ENCODE data around the gene C12orf42. TPM values are rescaled to one million over a fixed set of nuclear protein-coding genes. Genes with fewer than 3 reads are reported as not detected.

The C12orf42 gene
- total RNA-seq (2014; rRNA removed; shearing (Covaris generic)), result 0.63 TPM in 1 of 2 replicates, not detected in the other
- polyA plus RNA-seq (2015; cell fraction: cytosol; rRNA removed), result 0.25 and 0.63 TPM in 2 replicates
- not detected in 2 replicates for polyA plus RNA-seq (2015; cell fraction: nucleus; rRNA removed)

DNA sequence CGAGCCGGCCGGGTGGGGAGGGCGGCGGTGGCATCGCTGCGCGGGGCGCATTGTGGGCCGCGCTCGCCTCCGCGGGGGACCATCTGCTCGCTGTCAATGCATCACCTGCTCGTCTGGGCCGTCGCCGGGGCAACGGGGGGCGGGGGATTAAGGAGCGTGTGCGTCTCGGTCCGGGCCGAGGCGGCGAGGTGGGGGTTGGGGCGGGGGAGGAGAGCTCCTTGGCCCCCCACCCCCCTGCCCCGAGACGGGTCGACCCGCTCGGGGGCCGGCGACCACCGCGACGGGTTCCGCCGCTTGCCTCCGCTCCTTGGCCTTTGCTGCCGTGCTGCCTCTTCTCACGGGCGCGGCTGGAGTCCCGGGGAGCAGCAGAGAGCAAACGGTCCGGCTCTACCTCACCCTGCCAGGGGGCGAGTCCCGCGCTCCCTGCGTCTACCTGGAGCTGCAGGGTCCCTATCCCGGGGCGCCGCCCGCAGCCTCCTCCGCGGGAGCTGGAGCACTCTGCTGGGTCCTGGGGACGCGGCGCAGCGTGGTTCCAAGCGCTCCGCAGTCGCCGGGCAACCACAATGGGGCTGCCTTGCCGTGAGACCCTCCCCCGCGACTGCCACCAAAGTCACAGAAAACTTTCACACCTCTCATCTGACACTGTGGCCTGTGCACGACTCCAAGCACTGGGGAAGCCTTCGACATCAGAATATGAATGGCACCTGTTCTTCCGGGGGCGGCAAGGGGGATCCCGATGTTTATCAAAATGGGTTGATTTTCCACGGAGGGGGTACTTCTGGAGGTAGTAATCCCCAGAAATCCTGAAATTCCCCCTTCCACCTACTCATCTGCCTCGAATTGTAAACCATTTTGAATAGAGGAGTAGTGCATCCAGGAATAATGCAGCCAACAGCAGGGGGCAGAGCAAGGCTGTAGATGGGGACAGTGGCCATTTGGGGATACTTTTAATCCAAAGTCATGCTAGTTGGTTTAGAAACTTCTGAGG, at the start of gene C12orf42:
Gene C12orf42, minus strand, starts transcription at position 500 of the 988 bp plus-strand sequence. CDS start 17,542 bp downstream, outside the sequence.
- peak; percentile 70 for DNase-seq (ENCODE audit: low read depth, low spot score)
- in situ Hi-C loops (cut with HindIII; ENCODE audit: low pct_unique_long_range_greater_than_20kb, low sequenced_read_pairs), result no loop called here

DNA sequence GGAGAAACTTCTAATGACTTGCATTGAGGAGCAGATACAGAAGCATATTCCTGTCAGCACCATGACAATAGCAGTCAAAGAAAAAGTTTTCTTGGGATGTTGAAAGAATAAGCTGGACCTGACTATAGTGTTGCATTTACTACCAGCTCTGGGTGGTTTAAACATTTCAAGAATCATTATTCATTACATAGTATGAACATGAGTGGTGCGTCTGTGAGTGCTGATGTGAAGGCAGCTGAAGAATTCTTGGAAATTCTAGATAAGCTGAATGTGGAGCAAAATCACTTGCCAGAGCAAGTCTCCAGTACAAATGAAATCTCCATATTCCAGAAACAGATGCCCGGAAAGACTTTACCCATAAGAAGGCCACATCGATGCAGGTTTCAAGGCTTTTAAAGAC, 46.3 kb upstream of the C12orf42 start:
- no peak for DNase-seq (ENCODE audit: low read depth, low spot score)
- in situ Hi-C loops (cut with HindIII; ENCODE audit: low pct_unique_long_range_greater_than_20kb, low sequenced_read_pairs), result no loop called here

DNA sequence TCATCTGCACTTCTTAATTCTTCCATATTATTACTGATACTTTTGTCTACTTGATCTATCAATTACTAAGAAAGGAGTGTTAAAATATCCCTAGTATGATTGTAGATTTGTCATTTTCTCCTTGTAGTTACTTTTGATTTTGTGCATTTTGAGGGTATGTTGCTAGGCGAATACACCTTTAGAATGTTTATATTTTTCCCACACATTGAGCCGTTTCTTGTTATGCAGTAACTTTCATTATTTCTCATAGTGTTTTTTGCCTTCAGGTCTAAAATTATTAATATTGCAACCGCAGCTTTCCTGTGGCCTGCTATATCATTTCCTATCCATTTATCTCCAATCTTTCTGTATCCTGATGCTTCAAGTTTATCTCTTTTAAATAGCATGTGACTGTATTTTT, 44.6 kb upstream of the C12orf42 start:
- no peak for DNase-seq (ENCODE audit: low read depth, low spot score)
- in situ Hi-C loops (cut with HindIII; ENCODE audit: low pct_unique_long_range_greater_than_20kb, low sequenced_read_pairs), result no loop called here

DNA sequence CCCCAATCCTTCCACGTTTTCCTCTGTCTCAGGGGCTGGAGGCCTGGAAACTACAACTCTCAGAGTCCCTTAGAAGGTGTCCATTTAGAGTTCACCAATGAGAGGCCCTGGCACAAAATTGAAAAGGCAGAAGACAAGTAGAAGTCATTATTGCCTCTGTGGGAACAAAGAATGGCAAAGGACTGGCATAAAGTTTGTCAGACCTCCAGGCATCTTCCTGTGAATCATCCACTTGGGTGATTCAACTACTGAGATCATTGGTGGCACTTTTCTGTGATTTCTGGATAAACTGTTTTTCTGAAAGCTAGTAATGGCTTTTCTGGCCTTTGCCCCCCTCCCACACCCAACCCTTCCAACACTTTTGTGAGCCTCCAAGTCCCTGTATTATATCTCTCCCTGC, 42.6 kb upstream of the C12orf42 start:
- no peak for DNase-seq (ENCODE audit: low read depth, low spot score)
- in situ Hi-C loops (cut with HindIII; ENCODE audit: low pct_unique_long_range_greater_than_20kb, low sequenced_read_pairs), result no loop called here

DNA sequence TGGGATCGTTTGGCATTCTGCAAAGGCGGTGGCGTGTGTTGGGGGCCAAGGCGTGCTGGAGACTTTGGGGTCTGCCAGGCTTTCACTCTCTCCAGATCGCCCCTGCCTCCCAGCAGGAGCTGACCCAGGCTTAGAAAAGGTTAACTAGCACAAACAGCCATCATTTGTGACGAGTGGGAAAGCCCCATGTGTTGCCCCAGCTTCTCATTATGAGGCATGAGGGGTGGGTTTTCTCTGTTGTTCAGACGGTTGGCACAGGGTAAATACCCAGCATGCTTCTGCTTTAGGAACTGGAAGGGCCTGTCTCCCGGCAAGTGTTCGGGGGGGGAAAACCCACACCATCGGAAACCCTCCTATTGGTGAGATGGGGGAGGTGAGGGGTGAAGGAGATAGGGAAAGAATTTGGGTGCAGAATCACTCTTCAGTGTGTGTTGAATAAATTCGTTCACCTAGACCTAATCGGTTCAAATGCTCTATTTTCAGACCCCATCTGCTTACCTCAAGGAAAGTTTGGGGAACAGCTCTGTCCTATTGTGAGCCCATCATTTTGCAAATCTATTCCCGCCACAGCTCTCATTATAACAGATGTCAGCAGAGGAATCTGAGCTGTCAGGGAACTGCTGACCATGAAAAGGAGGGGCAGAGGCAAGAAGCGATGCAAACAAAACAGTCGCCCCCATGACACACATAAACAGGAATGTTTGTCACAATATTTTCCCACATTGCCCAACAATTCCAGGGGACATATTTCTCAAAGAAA, 34.7 kb upstream of the C12orf42 start:
- in situ Hi-C loops (cut with HindIII; ENCODE audit: low pct_unique_long_range_greater_than_20kb, low sequenced_read_pairs), result no loop called here
- no peak for DNase-seq (ENCODE audit: low read depth, low spot score)

DNA sequence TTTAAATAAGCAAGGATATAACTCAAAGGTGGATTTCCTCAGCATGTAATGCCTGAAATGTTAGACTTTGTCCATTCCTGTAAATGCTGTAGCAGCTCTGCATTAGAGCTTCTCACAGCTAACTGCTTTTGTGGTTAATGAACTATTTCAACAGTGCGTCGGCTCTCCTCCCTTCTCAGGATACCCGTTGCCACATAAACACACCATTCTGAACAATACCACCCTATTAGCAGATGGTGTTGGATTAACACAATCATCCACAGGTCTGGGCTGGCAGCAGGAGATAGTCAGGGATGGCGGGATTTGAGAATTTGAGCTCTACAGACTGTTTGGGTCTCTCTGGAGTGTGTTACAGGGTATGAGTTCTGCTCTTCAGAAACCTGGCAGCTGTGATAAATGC, 33.5 kb upstream of the C12orf42 start:
- in situ Hi-C loops (cut with HindIII; ENCODE audit: low pct_unique_long_range_greater_than_20kb, low sequenced_read_pairs), result no loop called here
- DNase-seq (ENCODE audit: low read depth, low spot score), result no peak

DNA sequence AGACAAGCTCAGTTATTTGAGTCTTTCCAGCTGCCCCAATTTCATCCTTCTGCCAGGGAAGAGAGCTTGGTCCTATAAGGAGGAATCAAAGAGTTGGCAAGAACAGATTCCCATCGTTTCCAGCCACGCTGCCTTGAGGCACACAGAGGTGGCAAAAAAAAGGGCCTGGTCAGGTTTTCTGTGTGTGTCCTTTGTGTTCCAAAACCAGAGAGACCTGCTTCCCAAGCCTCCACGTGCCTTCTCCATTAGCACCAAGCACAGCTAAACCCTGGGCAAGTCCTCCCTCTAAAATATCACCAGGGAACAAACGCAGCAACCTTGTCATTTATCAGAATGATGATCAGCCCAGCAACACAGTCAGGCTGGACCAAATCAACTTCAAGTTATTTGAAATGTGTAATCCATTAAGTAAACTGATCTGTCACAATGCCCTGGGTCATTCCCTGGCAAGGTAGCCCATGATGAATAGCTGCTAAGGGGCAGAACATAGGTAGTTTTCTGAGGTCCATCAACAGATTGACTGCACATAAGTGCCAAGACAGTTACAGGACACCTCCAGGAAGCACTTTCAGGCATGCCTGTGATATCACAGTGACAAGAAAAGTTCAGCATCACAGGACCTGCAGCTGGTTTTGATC, 28.6 kb upstream of the C12orf42 start:
- DNase-seq (ENCODE audit: low read depth, low spot score), result no peak
- in situ Hi-C loops (cut with HindIII; ENCODE audit: low pct_unique_long_range_greater_than_20kb, low sequenced_read_pairs), result no loop called here

DNA sequence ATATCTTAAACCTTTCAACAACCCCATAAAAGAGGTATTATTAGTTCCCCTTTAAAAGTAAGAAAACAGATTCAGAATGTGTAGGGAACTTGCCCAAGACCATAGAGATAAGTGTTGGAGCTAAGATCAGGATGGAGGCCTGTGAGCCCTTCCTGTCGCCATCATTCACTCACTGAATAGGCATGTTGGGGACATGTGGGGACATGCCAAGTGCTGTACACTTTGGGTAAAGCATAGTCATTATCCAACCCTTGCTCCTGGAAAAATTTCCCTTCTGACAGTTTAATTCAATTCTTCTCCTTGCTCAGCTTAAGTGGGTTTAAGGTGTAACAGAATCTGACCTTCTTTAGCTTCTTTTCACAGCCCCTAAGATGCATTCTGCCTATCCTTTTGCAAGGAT, 28.0 kb upstream of the C12orf42 start:
- no peak for DNase-seq (ENCODE audit: low read depth, low spot score)
- in situ Hi-C loops (cut with HindIII; ENCODE audit: low pct_unique_long_range_greater_than_20kb, low sequenced_read_pairs), result no loop called here

DNA sequence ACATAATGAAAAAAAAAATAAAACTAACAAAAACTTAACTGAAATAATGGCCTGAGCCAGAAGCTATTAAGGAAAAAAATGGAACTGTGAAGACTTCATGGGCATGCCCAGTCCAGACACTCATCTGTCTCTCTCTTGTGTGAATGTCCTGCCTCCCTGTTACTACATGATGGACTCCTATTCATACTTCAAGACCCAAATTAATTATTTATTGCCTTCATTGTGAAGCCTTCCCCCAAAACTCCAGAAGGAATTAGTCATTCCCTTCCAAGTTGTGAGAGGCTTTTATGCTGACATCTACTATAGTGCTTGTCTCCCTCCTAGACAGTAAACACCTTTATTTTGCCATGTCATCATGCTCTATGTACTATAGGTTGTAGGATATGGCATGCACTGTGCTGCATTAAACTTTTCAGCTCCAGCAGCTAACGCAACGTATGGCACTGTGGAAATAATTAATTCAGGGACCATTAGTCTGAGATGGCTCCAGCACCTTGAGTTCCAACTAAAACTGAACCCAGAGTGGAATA, 25.0 kb upstream of the C12orf42 start:
- no peak for DNase-seq (ENCODE audit: low read depth, low spot score)
- in situ Hi-C loops (cut with HindIII; ENCODE audit: low pct_unique_long_range_greater_than_20kb, low sequenced_read_pairs), result no loop called here

DNA sequence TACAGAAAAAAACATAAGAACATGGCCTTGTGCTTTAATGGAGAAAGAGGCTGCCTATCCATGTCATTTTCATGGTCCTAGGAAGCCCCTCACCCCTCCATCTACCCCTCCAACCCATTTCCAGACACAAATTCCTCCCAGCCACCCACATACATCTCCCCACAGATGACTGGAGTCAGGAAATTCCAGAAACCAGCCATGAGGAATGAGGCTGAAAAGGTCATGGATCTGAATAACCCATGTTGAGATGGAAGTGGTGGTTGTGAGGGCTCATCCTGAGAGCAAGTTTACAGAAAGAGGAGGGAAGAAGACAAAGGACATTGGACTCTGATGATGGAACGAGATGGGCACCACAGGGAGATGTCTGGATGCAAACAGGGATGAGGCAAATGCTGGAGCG, 23.9 kb upstream of the C12orf42 start:
- DNase-seq (ENCODE audit: low read depth, low spot score), result no peak
- in situ Hi-C loops (cut with HindIII; ENCODE audit: low pct_unique_long_range_greater_than_20kb, low sequenced_read_pairs), result no loop called here

DNA sequence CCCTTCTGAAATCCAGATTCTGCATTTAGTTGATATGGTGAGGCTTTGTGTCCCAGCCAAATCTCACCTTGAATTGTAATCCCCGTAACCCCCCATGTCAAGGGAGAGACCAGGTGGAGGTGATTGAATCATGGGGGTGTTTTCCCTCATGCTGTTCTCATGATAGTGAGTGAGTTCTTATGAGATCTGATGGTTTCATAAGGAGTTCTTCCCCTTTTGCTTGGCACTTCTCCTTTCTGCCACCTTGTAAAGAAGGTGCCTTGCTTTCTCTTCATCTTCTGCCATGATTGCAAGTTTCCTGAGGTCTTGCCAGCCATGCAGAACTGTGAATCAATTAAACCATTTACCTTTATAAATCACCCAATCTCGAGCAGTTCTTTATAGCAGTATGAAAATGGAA, 23.1 kb upstream of the C12orf42 start:
- DNase-seq (ENCODE audit: low read depth, low spot score), result no peak
- in situ Hi-C loops (cut with HindIII; ENCODE audit: low pct_unique_long_range_greater_than_20kb, low sequenced_read_pairs), result no loop called here

DNA sequence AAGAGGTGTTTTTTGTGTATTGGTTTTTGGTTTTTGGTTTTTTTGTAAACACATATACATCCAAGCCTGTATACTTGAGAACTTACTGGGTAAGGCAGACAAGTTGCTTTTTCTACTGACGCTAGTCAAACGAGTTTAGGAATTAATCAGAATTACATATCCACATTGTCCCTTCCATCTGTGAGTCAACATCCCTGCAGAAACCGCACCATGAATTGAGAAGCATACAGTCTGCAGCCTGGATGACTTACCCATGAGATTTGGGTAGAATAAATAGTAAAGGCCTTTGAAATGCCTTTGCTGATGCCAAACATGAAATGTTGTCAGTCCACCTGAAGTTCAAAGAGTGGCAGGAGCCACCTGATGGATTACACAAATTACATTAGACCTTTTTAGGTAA, 21.4 kb upstream of the C12orf42 start:
- in situ Hi-C loops (cut with HindIII; ENCODE audit: low pct_unique_long_range_greater_than_20kb, low sequenced_read_pairs), result no loop called here
- no peak for DNase-seq (ENCODE audit: low read depth, low spot score)

DNA sequence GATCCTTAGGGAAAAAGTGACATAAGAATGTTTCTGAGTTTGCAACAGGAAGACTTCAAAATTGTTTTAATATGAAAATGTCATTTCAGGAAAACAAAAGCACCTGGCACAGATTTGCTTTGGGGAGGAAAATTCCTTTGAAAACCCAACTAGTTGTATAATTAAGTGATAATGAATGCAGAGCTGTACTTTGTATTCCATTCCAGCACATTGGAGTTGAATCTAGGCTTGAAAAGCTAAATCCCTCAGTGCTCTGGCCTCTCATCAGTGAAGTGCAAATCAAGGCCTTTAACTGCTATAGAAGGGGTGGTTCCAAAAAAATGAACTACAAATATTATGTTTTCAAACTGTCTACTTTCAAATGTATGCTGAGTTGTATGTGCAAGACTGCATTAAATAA, 19.6 kb upstream of the C12orf42 start:
- in situ Hi-C loops (cut with HindIII; ENCODE audit: low pct_unique_long_range_greater_than_20kb, low sequenced_read_pairs), result no loop called here
- DNase-seq (ENCODE audit: low read depth, low spot score), result no peak

DNA sequence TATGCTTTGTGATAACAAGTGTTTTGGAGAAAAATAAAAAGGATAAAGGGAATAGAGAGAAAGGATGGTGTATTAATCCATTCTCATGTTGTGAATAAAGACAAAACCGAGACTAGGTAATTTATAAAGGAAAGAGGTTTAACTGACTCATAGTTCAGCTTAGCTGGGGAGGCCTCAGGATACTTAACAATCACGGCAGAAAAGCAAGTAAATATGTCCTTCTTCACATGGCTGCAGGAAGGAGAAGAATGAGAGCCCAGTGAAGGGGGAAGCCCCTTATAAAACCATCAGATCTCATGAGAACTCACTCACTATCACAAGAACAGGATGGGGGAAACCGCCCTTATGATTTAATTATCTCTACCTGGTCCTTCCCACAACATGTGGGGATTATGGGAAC, 18.1 kb upstream of the C12orf42 start:
- in situ Hi-C loops (cut with HindIII; ENCODE audit: low pct_unique_long_range_greater_than_20kb, low sequenced_read_pairs), result no loop called here
- no peak for DNase-seq (ENCODE audit: low read depth, low spot score)

DNA sequence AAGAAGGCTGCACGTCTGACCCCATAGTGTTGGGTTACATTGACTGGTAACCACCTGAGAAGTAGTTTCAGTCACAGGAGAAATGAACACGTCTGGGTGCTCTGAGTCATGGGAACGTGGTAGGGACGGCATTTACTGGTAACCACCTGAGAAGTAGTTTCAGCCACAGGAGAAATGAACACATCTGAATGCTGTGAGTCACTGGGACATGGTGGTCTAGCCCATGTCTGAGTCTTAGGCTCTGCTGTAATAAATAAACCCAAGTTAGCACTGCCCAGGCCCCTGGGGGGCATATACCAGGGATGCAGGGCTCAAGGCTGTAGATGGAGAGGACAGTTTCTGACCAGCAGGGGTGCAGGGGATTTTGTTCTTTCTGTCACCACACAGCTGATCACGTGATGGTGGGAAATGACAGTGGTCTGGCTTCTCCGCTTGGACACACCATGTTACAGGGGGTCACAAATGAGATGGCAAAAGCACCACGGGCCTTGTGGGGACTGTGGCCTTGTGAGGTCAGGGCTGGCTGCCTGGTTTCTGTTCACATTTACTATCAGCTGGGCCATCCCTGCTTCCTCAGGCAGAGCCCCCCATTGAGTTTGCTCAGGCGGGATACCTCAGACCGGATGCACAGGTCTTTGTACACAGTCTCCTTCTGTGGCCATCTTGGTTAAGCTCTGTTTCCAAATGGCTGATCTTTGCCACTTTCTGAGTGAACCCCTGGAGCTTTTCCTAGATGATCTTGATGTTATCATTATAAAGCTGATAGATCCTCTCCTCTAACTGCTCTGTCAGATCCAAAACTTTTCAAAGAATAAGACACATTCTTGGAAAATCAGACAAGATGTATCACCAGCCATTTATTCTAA, 9.8 kb upstream of the C12orf42 start:
- in situ Hi-C loops (cut with HindIII; ENCODE audit: low pct_unique_long_range_greater_than_20kb, low sequenced_read_pairs), result no loop called here
- DNase-seq (ENCODE audit: low read depth, low spot score), result peak; percentile 38

DNA sequence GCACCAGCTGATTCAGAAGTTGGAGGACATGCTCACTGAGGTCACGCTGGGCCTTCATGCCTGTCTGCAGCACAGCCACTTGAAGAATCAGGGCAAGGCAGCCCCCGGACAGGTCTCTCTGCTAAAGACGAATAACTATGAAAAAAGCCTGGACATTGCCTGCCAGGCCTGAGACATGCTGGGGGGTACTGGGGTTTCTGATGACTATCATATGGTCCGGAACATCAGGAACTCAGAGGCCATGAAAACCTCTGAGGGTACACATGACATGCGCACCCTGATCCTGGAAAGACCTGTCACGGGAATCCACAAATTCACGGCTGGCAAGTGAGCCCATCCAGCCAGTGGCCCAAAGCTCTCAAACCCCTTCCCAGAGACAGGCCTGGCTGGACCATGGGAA, 8.8 kb upstream of the C12orf42 start:
- in situ Hi-C loops (cut with HindIII; ENCODE audit: low pct_unique_long_range_greater_than_20kb, low sequenced_read_pairs), result no loop called here
- DNase-seq (ENCODE audit: low read depth, low spot score), result no peak

All from SK-MEL-5 (cell line).